H1 (cell line): ENCODE data around the gene SPTY2D1. TPM values are rescaled to one million over a fixed set of nuclear protein-coding genes. Genes with fewer than 3 reads are reported as not detected.

Experiments used
- CTCF ChIA-PET: fragments of 300-600 bp; sonication (Branson Sonifier 250); formaldehyde crosslinking; loops from one replicate; lab custom pipeline; 2021; ENCODE audit not compliant: partially characterized antibody; lab: Charles Lee
- POLR2A ChIA-PET: fragments of 300-600 bp; sonication (Branson Sonifier 250); formaldehyde crosslinking; loops from one replicate; lab custom pipeline; 2021; ENCODE audit warnings: inconsistent platforms; ENCODE audit not compliant: partially characterized antibody; lab: Charles Lee
- DNase-seq, 2 experiments: peaks; one replicate each; pipeline versions ENCODE4 v3.0.0 to v3.0.0-alpha.2; 2010 to 2022; ENCODE audit warnings: low spot score in 2 of 2, low read depth in 1 of 2, mixed read lengths in 1 of 2
- FAIRE-seq: peaks from 2 replicates; lab custom pipeline; 2011; peaks lifted over from hg19 to GRCh38; lab: Jason Lieb, UNC
- H2AFZ ChIP-seq: 2 replicates; pipeline ENCODE4 v1.8.1; 2012; ENCODE audit warnings: low read length, inconsistent platforms
- H2AK5ac ChIP-seq: 2 replicates; pipeline ENCODE4 v1.6.1; 2013; ENCODE audit warnings: low read depth, low read length
- H2BK120ac ChIP-seq: replicated peaks from 2 replicates; pipeline ENCODE3; 2013; ENCODE audit warnings: low read depth, low read length, inconsistent platforms
- H2BK12ac ChIP-seq: 2 replicates; pipeline ENCODE4 v1.6.1; 2013; ENCODE audit warnings: low read depth, low read length
- H2BK15ac ChIP-seq: 2 replicates; pipeline ENCODE4 v1.6.1; 2013; ENCODE audit warnings: low read length
- H2BK20ac ChIP-seq: 2 replicates; pipeline ENCODE4 v1.6.1; 2013; ENCODE audit warnings: low read length
- H2BK5ac ChIP-seq: 2 replicates; pipeline ENCODE4 v1.6.1; 2013; ENCODE audit warnings: low read depth, low read length
- H3K14ac ChIP-seq: 2 replicates; pipeline ENCODE4 v1.6.1; 2013; ENCODE audit warnings: inconsistent platforms; ENCODE audit not compliant: insufficient read length
- H3K18ac ChIP-seq: 2 replicates; pipeline ENCODE4 v1.6.1; 2013; ENCODE audit warnings: low read length; ENCODE audit errors: extremely low read depth
- H3K23ac ChIP-seq: 2 replicates; pipeline ENCODE4 v1.6.1; 2013; ENCODE audit warnings: inconsistent platforms; ENCODE audit not compliant: insufficient read length
- H3K23me2 ChIP-seq: 2 replicates; pipeline ENCODE4 v1.6.1; 2013; ENCODE audit warnings: low read depth, low read length
- H3K27ac ChIP-seq: 2 replicates; pipeline ENCODE4 v1.6.1; 2011; ENCODE audit warnings: low read depth, low read length, inconsistent platforms
- H3K27me3 ChIP-seq, 4 experiments: replicated peaks in 1 of 4; 1 replicate in 1 of 4; 2 replicates in 3 of 4; pipeline versions ENCODE4 v1.6.1 to v1.8.1; 2011 to 2013; ENCODE audit warnings: low read length in 3 of 4, mild to moderate bottlenecking in 3 of 4, inconsistent platforms in 2 of 4, mixed read lengths in 2 of 4, moderate library complexity in 1 of 4; ENCODE audit not compliant: control insufficient read depth in 3 of 4, insufficient read depth in 3 of 4; ENCODE audit errors: extremely low read depth in 1 of 4
- H3K36me3 ChIP-seq, 4 experiments: 2 replicates each; pipeline versions ENCODE4 v1.6.1 to v1.8.1; 2011 to 2013; ENCODE audit warnings: mild to moderate bottlenecking in 4 of 4, low read length in 3 of 4, moderate library complexity in 2 of 4, control low read depth in 1 of 4, inconsistent platforms in 1 of 4; ENCODE audit not compliant: insufficient read depth in 4 of 4, control insufficient read depth in 2 of 4
- H3K4ac ChIP-seq: replicated peaks from 2 replicates; pipeline ENCODE3; 2013; ENCODE audit warnings: low read length, low read depth, mixed read lengths, inconsistent platforms; ENCODE audit not compliant: insufficient read length
- H3K4me1 ChIP-seq, 4 experiments: replicated peaks in 1 of 4; 1 replicate in 1 of 4; 2 replicates in 3 of 4; pipeline versions ENCODE4 v1.6.1 to v1.8.1; 2011 to 2013; ENCODE audit warnings: low read length in 3 of 4, inconsistent platforms in 2 of 4, mixed read lengths in 1 of 4; ENCODE audit not compliant: insufficient read depth in 4 of 4, control insufficient read depth in 3 of 4
- H3K4me2 ChIP-seq, 2 experiments: 2 replicates each; pipeline versions ENCODE4 v1.6.1 to v1.8.1; 2011 to 2013; ENCODE audit warnings: low read depth in 2 of 2, low read length in 2 of 2, control low read depth in 1 of 2, inconsistent platforms in 1 of 2, mild to moderate bottlenecking in 1 of 2; ENCODE audit not compliant: insufficient read depth in 1 of 2
- H3K4me3 ChIP-seq, 4 experiments: fragments of 200-600, 300-600 bp in 1 of 4; sonication (generic), shearing (Covaris generic), sonication (Bioruptor Twin) in 1 of 4; 2 replicates each; pipeline versions ENCODE4 v1.5.1 to v1.8.1; 2011 to 2016; ENCODE audit warnings: low read length in 4 of 4, low read depth in 3 of 4, control low read depth in 2 of 4, inconsistent platforms in 2 of 4, mild to moderate bottlenecking in 2 of 4, mixed read lengths in 1 of 4, moderate library complexity in 1 of 4; ENCODE audit not compliant: insufficient read depth in 2 of 4; ENCODE audit errors: extremely low read depth in 1 of 4
- H3K56ac ChIP-seq: replicated peaks from 2 replicates; pipeline ENCODE3; 2013; ENCODE audit warnings: low read depth, mild to moderate bottlenecking, mixed read lengths, low read length, inconsistent platforms; ENCODE audit not compliant: insufficient read length
- H3K79me1 ChIP-seq: 2 replicates; pipeline ENCODE4 v1.6.1; 2013; ENCODE audit warnings: low read depth, low read length, control low read depth
- H3K79me2 ChIP-seq, 2 experiments: 2 replicates each; pipeline versions ENCODE4 v1.6.1 to v1.8.1; 2012 to 2013; ENCODE audit warnings: low read length in 2 of 2, mild to moderate bottlenecking in 2 of 2, inconsistent platforms in 1 of 2; ENCODE audit not compliant: insufficient read depth in 2 of 2, control insufficient read depth in 1 of 2
- H3K9ac ChIP-seq, 4 experiments: replicated peaks in 1 of 4; 1 replicate in 1 of 4; 2 replicates in 3 of 4; pipeline versions ENCODE4 v1.6.1 to v1.8.1; 2011 to 2013; ENCODE audit warnings: low read depth in 3 of 4, low read length in 3 of 4, control low read depth in 2 of 4, mild to moderate bottlenecking in 2 of 4, moderate library complexity in 2 of 4, inconsistent platforms in 1 of 4; ENCODE audit errors: extremely low read depth in 1 of 4
- H3K9me3 ChIP-seq, 2 experiments: 2 replicates each; pipeline versions ENCODE4 v1.6.1 to v1.8.1; 2012 to 2013; ENCODE audit warnings: mild to moderate bottlenecking in 2 of 2, moderate library complexity in 2 of 2, control low read depth in 1 of 2, inconsistent platforms in 1 of 2, low read depth in 1 of 2, low read length in 1 of 2, mixed read lengths in 1 of 2; ENCODE audit not compliant: insufficient read depth in 2 of 2
- H4K20me1 ChIP-seq, 2 experiments: replicated peaks in 1 of 2; 2 replicates each; pipeline versions ENCODE3 to v1.8.1; 2011 to 2013; ENCODE audit warnings: inconsistent platforms in 2 of 2, low read length in 2 of 2, mild to moderate bottlenecking in 1 of 2; ENCODE audit not compliant: insufficient read depth in 2 of 2, control insufficient read depth in 1 of 2
- H4K5ac ChIP-seq: 2 replicates; pipeline ENCODE4 v1.6.1; 2013; ENCODE audit warnings: low read length, low read depth, mixed read lengths, inconsistent platforms; ENCODE audit not compliant: insufficient read length
- H4K8ac ChIP-seq: 2 replicates; pipeline ENCODE4 v1.8.0; 2013; ENCODE audit warnings: mild to moderate bottlenecking, moderate library complexity, low read length, inconsistent platforms; ENCODE audit not compliant: insufficient read depth; ENCODE audit errors: extremely low read depth
- H4K91ac ChIP-seq: replicated peaks from 2 replicates; pipeline ENCODE3; 2013; ENCODE audit warnings: low read length, mixed read lengths, inconsistent platforms; ENCODE audit not compliant: insufficient read length
- BRCA1 ChIP-seq: IDR thresholded peaks from 2 replicates; pipeline ENCODE4 v1.6.1; 2012; ENCODE audit warnings: low read depth, low read length, improper control_type of control experiment
- CHD1 ChIP-seq: IDR thresholded peaks from 2 replicates; pipeline ENCODE4 v1.6.1; 2012; ENCODE audit warnings: low read depth, low read length, improper control_type of control experiment
- CHD2 ChIP-seq: IDR thresholded peaks from 2 replicates; pipeline ENCODE4 v1.6.1; 2012; ENCODE audit warnings: low read length, improper control_type of control experiment
- CTCF ChIP-seq, 3 experiments: IDR thresholded peaks; 1 replicate in 2 of 3; 2 replicates in 1 of 3; pipeline versions ENCODE4 v1.5.1 to v1.6.1; 2011; ENCODE audit warnings: low read length in 3 of 3, mild to moderate bottlenecking in 3 of 3, inconsistent platforms in 2 of 3, low read depth in 1 of 3, moderate library complexity in 1 of 3; ENCODE audit not compliant: insufficient read depth in 1 of 3; ENCODE audit errors: control extremely low read depth in 1 of 3
- EP300 ChIP-seq, 2 experiments: IDR thresholded peaks; 1 replicate in 1 of 2; 2 replicates in 1 of 2; pipeline ENCODE4 v1.6.1; 2011 to 2012; ENCODE audit warnings: low read depth in 2 of 2, low read length in 2 of 2, mild to moderate bottlenecking in 2 of 2, borderline replicate concordance in 1 of 2, inconsistent platforms in 1 of 2, moderate library complexity in 1 of 2
- PHF8 ChIP-seq: fragments of 200-600 bp; sonication (generic); conservative IDR thresholded peaks from 2 replicates; pipeline ENCODE4 v1.7.1; 2012; ENCODE audit warnings: low read depth, mild to moderate bottlenecking, inconsistent platforms, low read length, moderate library complexity
- RBBP5 ChIP-seq: IDR thresholded peaks from 2 replicates; pipeline ENCODE4 v1.7.1; 2012; ENCODE audit warnings: low read depth, mild to moderate bottlenecking, inconsistent platforms, low read length, moderate library complexity, borderline replicate concordance
- SAP30 ChIP-seq: fragments of 300-600 bp; sonication (generic); IDR thresholded peaks from 2 replicates; pipeline ENCODE4 v1.7.1; 2012; ENCODE audit warnings: low read length, moderate library complexity, mild to moderate bottlenecking, inconsistent platforms; ENCODE audit not compliant: insufficient read depth, insufficient replicate concordance
- SIRT6 ChIP-seq: IDR thresholded peaks from one replicate; pipeline ENCODE4 v1.7.1; 2012; ENCODE audit warnings: low read length, inconsistent platforms
- SUZ12 ChIP-seq: fragments of 200-600 bp; sonication (generic); IDR thresholded peaks from 2 replicates; pipeline ENCODE4 v1.6.1; 2012; ENCODE audit warnings: mild to moderate bottlenecking, inconsistent platforms, low read length, moderate library complexity, mixed read lengths
- TBP ChIP-seq: IDR thresholded peaks from 2 replicates; pipeline ENCODE4 v1.6.1; 2011; ENCODE audit warnings: low read depth, low read length, improper control_type of control experiment
- USF2 ChIP-seq: IDR thresholded peaks from 2 replicates; pipeline ENCODE4 v1.6.1; 2011; ENCODE audit warnings: low read length, improper control_type of control experiment
- polyA plus RNA-seq, 7 experiments: library from polyadenylated mRNA; depleted of rRNA in 3 of 7; stranded (reverse) in 5 of 7; unstranded in 2 of 7; fragments of >200 nt in 5 of 7; fragments of 200-250 nt in 2 of 7; gene quantifications; 1 replicate in 5 of 7; 2 replicates in 1 of 7; 4 replicates in 1 of 7; pipeline versions ENCODE4 v1.2.1 to v1.2.3, GENCODE V29; 2011 to 2013; ENCODE audit warnings: missing spikeins in 2 of 7, mixed read lengths in 2 of 7
- total RNA-seq: library from RNA; stranded (reverse); fragmentation: NEBNext Ultra II Directional; extraction: Animal tissue kit (Norgen Biotek cat#: 25700); gene quantifications from 2 replicates; pipeline ENCODE4 v1.2.1, GENCODE V29; 2021

SPTY2D1 gene
- total and polyA plus RNA-seq, 2 of the 8 experiments (the other 6 are each of a cell fraction or from before 2014, with no cell fraction given): 4.9 to 17.6 TPM

DNA sequence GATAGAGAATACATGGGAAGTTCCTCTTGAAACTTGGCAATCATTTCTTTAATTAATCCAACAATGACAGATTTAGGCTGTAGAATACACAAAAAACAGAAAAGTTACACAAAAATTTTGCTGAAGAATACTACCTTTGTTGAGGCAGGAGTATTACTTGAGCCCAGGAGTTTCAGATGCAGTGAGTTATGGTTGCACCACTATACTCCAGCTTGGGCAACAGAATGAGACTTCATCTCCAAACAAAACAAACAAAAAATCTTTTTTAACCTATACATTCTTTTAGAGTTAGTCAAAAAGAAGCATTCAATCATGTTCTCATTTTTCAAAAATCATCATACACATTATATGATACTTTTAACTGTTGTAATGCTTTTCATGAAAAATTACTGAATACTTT, 67.7 kb downstream of the SPTY2D1 start:
- Histone ChIP-seq H3K79me2 (no peaks in the 10 kb centered on the region), H3K14ac (no peak overlapping the region), H3K4me1 (no peaks in the 10 kb centered on the region), H3K4ac (no peak overlapping the region), H4K8ac (no peak overlapping the region), H3K9ac (no peak overlapping the region), H3K4me2 (no peak overlapping the region), H2BK15ac (no peak overlapping the region), H4K91ac (no peak overlapping the region), H3K79me1 (no peaks in the 10 kb centered on the region), H3K56ac (no peak overlapping the region), H4K5ac (no peak overlapping the region), H3K18ac (no peak overlapping the region), H2BK120ac (no peak overlapping the region), H2AK5ac (no peak overlapping the region), H4K20me1 (no peaks in the 10 kb centered on the region), H3K23me2 (no peaks in the 10 kb centered on the region), H3K36me3 (peaks cover 0 to 3% (median 0%) of the 10 kb centered on the region in 4 experiments; a peak in 3 of 8 replicates), H2BK20ac (no peak overlapping the region), H3K23ac (no peak overlapping the region), H3K27me3 (no peaks in the 10 kb centered on the region), H3K27ac (no peak overlapping the region), H3K4me3 (no peak overlapping the region), H2AFZ (no peak overlapping the region), H2BK12ac (no peak overlapping the region), H3K9me3 (no peaks in the 10 kb centered on the region), H2BK5ac (no peak overlapping the region)
- no peak for FAIRE-seq
- CTCF ChIA-PET: interaction anchor here (1.9 kb wide), 1 partner anchor 85 kb away, joined by 5 read pairs; no protein-coding TSS in a partner anchor
- POLR2A ChIA-PET: no interaction called here
- DNase-seq: no peak
- TF ChIP-seq RBBP5 (no peak), EP300 (IDR thresholded peaks at IDR 0.05; ENCODE audit: borderline replicate concordance in 1 of 2, low read depth in 2 of 2, low read length in 2 of 2) (no peak), CTCF (IDR thresholded peaks at IDR 0.05; ENCODE audit: control extremely low read depth in 1 of 3, insufficient read depth in 1 of 3, low read depth in 1 of 3, low read length in 3 of 3) (no peak), CHD1 (no peak), BRCA1 (no peak), USF2 (no peak), PHF8 (no peak), SIRT6 (no peak), TBP (no peak), SAP30 (no peak), CHD2 (no peak), SUZ12 (no peak)
